ENCODE results near the gene CSF2RB.

CSF2RB gene

GRCh38 chr22:36922711-36923110 is 9.3 kb downstream of the CSF2RB start:
- no peak for DNase-seq

- DNase-seq, result no peak
Measured at GRCh38 chr22:36923131-36923788, 9.8 kb downstream of the CSF2RB start.

- DNase-seq, result no peak
Measured at GRCh38 chr22:36924151-36924698, 10.8 kb downstream of the CSF2RB start.

GRCh38 chr22:36925388-36926290 is 12.2 kb downstream of the CSF2RB start:
- no peak for DNase-seq

- DNase-seq, result no peak
Measured at GRCh38 chr22:36926309-36926708, 12.9 kb downstream of the CSF2RB start.

- DNase-seq, result no peak
Measured at GRCh38 chr22:36926721-36927435, 13.4 kb downstream of the CSF2RB start.

GRCh38 chr22:36927671-36928070 is 14.2 kb downstream of the CSF2RB start:
- DNase-seq, result no peak

GRCh38 chr22:36928196-36928595 is 14.8 kb downstream of the CSF2RB start:
- no peak for DNase-seq

- DNase-seq, result no peak
Measured at GRCh38 chr22:36928786-36929535, 15.5 kb downstream of the CSF2RB start.

GRCh38 chr22:36929621-36930020 is 16.2 kb downstream of the CSF2RB start:
- DNase-seq, result no peak

GRCh38 chr22:36930041-36930935 is 16.9 kb downstream of the CSF2RB start:
- DNase-seq, result no peak

- DNase-seq, result no peak
Measured at GRCh38 chr22:36931446-36931845, 18.0 kb downstream of the CSF2RB start.

- no peak for DNase-seq
Measured at GRCh38 chr22:36933629-36934417, 20.4 kb downstream of the CSF2RB start.

- no peak for DNase-seq
Measured at GRCh38 chr22:36934418-36935312, 21.2 kb downstream of the CSF2RB start.

GRCh38 chr22:36935313-36935610 is 21.8 kb downstream of the CSF2RB start:
- DNase-seq, result no peak

- no peak for DNase-seq
Measured at GRCh38 chr22:36935694-36936093, 22.3 kb downstream of the CSF2RB start.

GRCh38 chr22:36936362-36937116 is 23.1 kb downstream of the CSF2RB start:
- DNase-seq, result no peak

GRCh38 chr22:36937319-36938027 is 24.0 kb downstream of the CSF2RB start:
- DNase-seq, result no peak

Data from NCI-H1930 (cell line).